ENCODE measurements around the gene BNIP2. TPM values are rescaled to one million over a fixed set of nuclear protein-coding genes. Genes with fewer than 3 reads are reported as not detected.
"Not testable (repeated sequence)": the region's sequence is repeated elsewhere in the genome, so short reads cannot be mapped to it uniquely, and the experiment has no call there.

BNIP2 gene
- total RNA-seq, 4 donors from 2014 or later = 84.4 to 140 (median 125) TPM

GRCh38 chr15:59702351-59702750 lies 13.2 kb upstream of the BNIP2 start:
- no peak for TF ChIP-seq POLR2AphosphoS5 (IDR thresholded peaks at IDR 0.05)
- TF ChIP-seq POLR2A (IDR thresholded peaks at IDR 0.05) = no peak
- TF ChIP-seq EP300 (IDR thresholded peaks at IDR 0.05; ENCODE audit: low read depth) = no peak
- TF ChIP-seq CTCF (IDR thresholded peaks at IDR 0.05) = no peak
- DNase-seq = no peak
- Histone ChIP-seq H3K27me3 (peaks cover 33% of the 10 kb centered on the region), H3K4me3 (no peak overlapping the region), H3K9me3 (no peaks in the 10 kb centered on the region), H3K36me3 (no peaks in the 10 kb centered on the region), H3K27ac (no peak overlapping the region), H3K4me1 (no peaks in the 10 kb centered on the region)
- intact Hi-C loops (cut with DNase I; ENCODE audit: low total_unique reads) (no loop called here), in situ Hi-C loops (cut with MboI; ENCODE audit: low pct_ligation_motif_present in 1 of 4, low pct_unique_long_range_greater_than_20kb in 1 of 4, low sequenced_read_pairs in 3 of 4) (loop anchor here in 1 of 4 donors (25.0 kb wide), 1 partner anchor 485 kb away; no protein-coding TSS in a partner anchor)

GRCh38 chr15:59701880-59702279 lies 12.8 kb upstream of the BNIP2 start:
- Histone ChIP-seq H3K4me3 (no peak overlapping the region), H3K36me3 (no peaks in the 10 kb centered on the region), H3K4me1 (no peaks in the 10 kb centered on the region), H3K27ac (no peak overlapping the region), H3K27me3 (peaks cover 33% of the 10 kb centered on the region), H3K9me3 (no peaks in the 10 kb centered on the region)
- in situ Hi-C loops (cut with MboI; ENCODE audit: low pct_ligation_motif_present in 1 of 4, low pct_unique_long_range_greater_than_20kb in 1 of 4, low sequenced_read_pairs in 3 of 4) (loop anchor here in 1 of 4 donors (25.0 kb wide), 1 partner anchor 485 kb away; no protein-coding TSS in a partner anchor), intact Hi-C loops (cut with DNase I; ENCODE audit: low total_unique reads) (no loop called here)
- no peak for DNase-seq
- TF ChIP-seq CTCF (IDR thresholded peaks at IDR 0.05) = no peak
- no peak for TF ChIP-seq POLR2AphosphoS5 (IDR thresholded peaks at IDR 0.05)
- TF ChIP-seq EP300 (IDR thresholded peaks at IDR 0.05; ENCODE audit: low read depth) = no peak
- TF ChIP-seq POLR2A (IDR thresholded peaks at IDR 0.05) = no peak
- WGBS, 2 donors (ENCODE audit: low coverage in 1 of 2) = 83 to 93% methylated on average over 2 to 4 of the region's 4 CpGs

GRCh38 chr15:59699810-59700431 lies 10.8 kb upstream of the BNIP2 start:
- intact Hi-C loops (cut with DNase I; ENCODE audit: low total_unique reads) = no loop called here
- Histone ChIP-seq H3K27me3 (peaks cover 31% of the 10 kb centered on the region), H3K9me3 (no peaks in the 10 kb centered on the region), H3K4me3 (no peak overlapping the region), H3K27ac (no peak overlapping the region), H3K36me3 (no peaks in the 10 kb centered on the region), H3K4me1 (no peaks in the 10 kb centered on the region)
- in situ Hi-C loops (cut with MboI; ENCODE audit: low pct_ligation_motif_present in 1 of 4, low pct_unique_long_range_greater_than_20kb in 1 of 4, low sequenced_read_pairs in 3 of 4) = loop anchor here in 1 of 4 donors (25.0 kb wide), 1 partner anchor 487 kb away; no protein-coding TSS in a partner anchor
- 51 to 66% methylated on average over 4 of the region's 4 CpGs for WGBS, 2 donors (ENCODE audit: low coverage in 1 of 2)
- DNase-seq = no peak
- TF ChIP-seq EP300 (IDR thresholded peaks at IDR 0.05; ENCODE audit: low read depth) (no peak), CTCF (IDR thresholded peaks at IDR 0.05) (no peak), POLR2A (IDR thresholded peaks at IDR 0.05) (no peak), POLR2AphosphoS5 (IDR thresholded peaks at IDR 0.05) (no peak)

GRCh38 chr15:59698065-59698464 lies 8.9 kb upstream of the BNIP2 start:
- H3K4me3 ChIP-seq; DNase-seq; intact Hi-C loops (cut with DNase I; ENCODE audit: low total_unique reads); H3K36me3 ChIP-seq; in situ Hi-C loops (cut with MboI; ENCODE audit: low pct_ligation_motif_present in 1 of 4, low pct_unique_long_range_greater_than_20kb in 1 of 4, low sequenced_read_pairs in 3 of 4); H3K4me1 ChIP-seq; H3K27ac ChIP-seq; H3K9me3 ChIP-seq: not testable (repeated sequence)
- whole genome bisulfite sequencing, 2 donors (ENCODE audit: low coverage in 1 of 2) = 74 to 86% methylated on average over 2 to 4 of the region's 4 CpGs
- peaks cover 19% of the 10 kb centered on the region for H3K27me3 ChIP-seq

- no peak for DNase-seq
- Histone ChIP-seq H3K9me3 (no peaks in the 10 kb centered on the region), H3K27me3 (peaks cover 8% of the 10 kb centered on the region), H3K4me1 (peaks cover 0 to 10% (median 0%) of the 10 kb centered on the region in 4 donors), H3K27ac (no peak overlapping the region), H3K4me3 (no peak overlapping the region), H3K36me3 (no peaks in the 10 kb centered on the region)
- 79% methylated on average over 4 of the region's 4 CpGs; no CpG with 5 or more reads in 1 of the 2 donors for WGBS, 2 donors (ENCODE audit: low coverage in 1 of 2)
- in situ Hi-C loops (cut with MboI; ENCODE audit: low pct_ligation_motif_present in 1 of 4, low pct_unique_long_range_greater_than_20kb in 1 of 4, low sequenced_read_pairs in 3 of 4) = no loop called here
- TF ChIP-seq EP300 (IDR thresholded peaks at IDR 0.05; ENCODE audit: low read depth) (no peak), POLR2A (IDR thresholded peaks at IDR 0.05) (no peak), CTCF (IDR thresholded peaks at IDR 0.05) (no peak), POLR2AphosphoS5 (IDR thresholded peaks at IDR 0.05) (no peak)
- intact Hi-C loops (cut with DNase I; ENCODE audit: low total_unique reads) = no loop called here
These were observed 7.2 kb upstream of the BNIP2 start for GRCh38 chr15:59696332-59696731.

Measured in transverse colon (tissue), 4 donors.